Measurements from ENCODE around the gene ANTKMT.

DNA sequence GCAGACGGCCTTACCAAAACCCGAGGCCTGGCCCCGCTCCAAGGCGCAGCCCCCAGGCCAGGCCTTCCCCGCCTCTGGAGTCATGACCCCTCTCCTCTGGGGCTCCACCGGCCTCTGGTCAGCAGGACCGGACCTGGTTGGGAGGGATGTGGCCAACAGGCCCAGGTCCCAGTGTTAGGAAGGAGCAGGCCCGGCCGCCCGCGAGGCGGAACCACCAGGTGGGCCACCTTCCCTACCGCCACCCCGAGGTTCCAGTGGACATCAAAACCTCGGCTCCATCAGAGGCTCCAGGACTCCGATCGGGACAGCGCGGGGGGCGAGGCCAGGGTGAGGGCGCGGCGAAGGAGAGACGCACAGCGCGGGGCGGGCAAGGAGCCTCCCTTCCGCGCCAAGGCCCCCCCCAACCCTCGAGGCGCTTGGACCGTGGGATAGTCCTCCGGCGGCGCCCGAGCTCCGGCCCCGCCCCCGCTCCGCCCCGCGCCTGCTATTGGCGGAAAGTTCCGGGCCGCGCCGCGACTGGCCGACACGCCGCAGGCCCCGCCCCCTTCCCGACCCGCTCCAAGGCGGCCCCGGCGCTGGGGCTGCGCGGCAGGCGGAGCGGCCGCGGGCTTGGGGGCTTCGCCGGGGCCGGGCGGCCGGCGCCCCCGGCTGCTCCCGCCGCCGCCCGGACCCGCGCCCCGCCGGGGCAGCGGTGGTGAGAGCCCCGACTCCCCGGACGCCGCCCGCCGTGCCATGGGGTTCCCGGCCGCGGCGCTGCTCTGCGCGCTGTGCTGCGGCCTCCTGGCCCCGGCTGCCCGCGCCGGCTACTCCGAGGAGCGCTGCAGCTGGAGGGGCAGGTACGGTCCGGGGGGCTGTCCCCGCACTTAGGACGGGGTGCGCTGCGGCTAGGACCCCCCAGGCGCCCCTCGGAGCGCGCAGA is 6.1 kb upstream of the ANTKMT start, which contains the start of gene METRN:
- TF ChIP-seq, protein P1, sequence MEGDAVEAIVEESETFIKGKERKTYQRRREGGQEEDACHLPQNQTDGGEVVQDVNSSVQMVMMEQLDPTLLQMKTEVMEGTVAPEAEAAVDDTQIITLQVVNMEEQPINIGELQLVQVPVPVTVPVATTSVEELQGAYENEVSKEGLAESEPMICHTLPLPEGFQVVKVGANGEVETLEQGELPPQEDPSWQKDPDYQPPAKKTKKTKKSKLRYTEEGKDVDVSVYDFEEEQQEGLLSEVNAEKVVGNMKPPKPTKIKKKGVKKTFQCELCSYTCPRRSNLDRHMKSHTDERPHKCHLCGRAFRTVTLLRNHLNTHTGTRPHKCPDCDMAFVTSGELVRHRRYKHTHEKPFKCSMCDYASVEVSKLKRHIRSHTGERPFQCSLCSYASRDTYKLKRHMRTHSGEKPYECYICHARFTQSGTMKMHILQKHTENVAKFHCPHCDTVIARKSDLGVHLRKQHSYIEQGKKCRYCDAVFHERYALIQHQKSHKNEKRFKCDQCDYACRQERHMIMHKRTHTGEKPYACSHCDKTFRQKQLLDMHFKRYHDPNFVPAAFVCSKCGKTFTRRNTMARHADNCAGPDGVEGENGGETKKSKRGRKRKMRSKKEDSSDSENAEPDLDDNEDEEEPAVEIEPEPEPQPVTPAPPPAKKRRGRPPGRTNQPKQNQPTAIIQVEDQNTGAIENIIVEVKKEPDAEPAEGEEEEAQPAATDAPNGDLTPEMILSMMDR (conservative IDR thresholded peaks at IDR 0.05 in 1 of 2, IDR thresholded peaks at IDR 0.05 in 1 of 2; ENCODE audit: low read depth in 1 of 2, low read length in 2 of 2) = no peak
- no peak for TF ChIP-seq EZH2 (IDR thresholded peaks at IDR 0.05; ENCODE audit: low read length, missing control alignments)

Data from fibroblast of lung (primary cell).